GM21360 (cell line): ENCODE data around the gene CACNA2D3.

Experiments used
- ATAC-seq: cut with Tn5 transposase; IDR thresholded peaks from one replicate; pipeline ENCODE4 v1.9.1; 2021; ENCODE audit warnings: mild to moderate bottlenecking, moderate library complexity; ENCODE audit not compliant: unreplicated experiment

The CACNA2D3 gene

GRCh38 chr3:54515441-54516213, 393.3 kb downstream of the CACNA2D3 start:
- ATAC-seq, result no peak

- ATAC-seq, result no peak
Observed at GRCh38 chr3:54517424-54517823, 395.1 kb downstream of the CACNA2D3 start.

- ATAC-seq, result no peak
Observed at GRCh38 chr3:54518011-54518675, 395.8 kb downstream of the CACNA2D3 start.

- no peak for ATAC-seq
Observed at GRCh38 chr3:54519493-54519892, 397.1 kb downstream of the CACNA2D3 start.

- no peak for ATAC-seq
Observed at GRCh38 chr3:54520060-54520459, 397.7 kb downstream of the CACNA2D3 start.

GRCh38 chr3:54527521-54527920, 405.2 kb downstream of the CACNA2D3 start:
- ATAC-seq, result no peak

- no peak for ATAC-seq
Observed at GRCh38 chr3:54527953-54528352, 405.6 kb downstream of the CACNA2D3 start.

- ATAC-seq, result no peak
Observed at GRCh38 chr3:54528668-54529067, 406.3 kb downstream of the CACNA2D3 start.

- no peak for ATAC-seq
Observed at GRCh38 chr3:54530091-54530490, 407.7 kb downstream of the CACNA2D3 start.

GRCh38 chr3:54530944-54531343, 408.6 kb downstream of the CACNA2D3 start:
- no peak for ATAC-seq

GRCh38 chr3:54531741-54532140, 409.4 kb downstream of the CACNA2D3 start:
- no peak for ATAC-seq

- ATAC-seq, result no peak
Observed at GRCh38 chr3:54533856-54534255, 411.5 kb downstream of the CACNA2D3 start.

- no peak for ATAC-seq
Observed at GRCh38 chr3:54535619-54536018, 413.3 kb downstream of the CACNA2D3 start.

GRCh38 chr3:54536450-54536849, 414.1 kb downstream of the CACNA2D3 start:
- no peak for ATAC-seq

GRCh38 chr3:54537506-54537905, 415.2 kb downstream of the CACNA2D3 start:
- ATAC-seq, result no peak

- no peak for ATAC-seq
Observed at GRCh38 chr3:54538346-54538745, 416.0 kb downstream of the CACNA2D3 start.

GRCh38 chr3:54541369-54541768, 419.0 kb downstream of the CACNA2D3 start:
- ATAC-seq, result no peak

- no peak for ATAC-seq
Observed at GRCh38 chr3:54543446-54543845, 421.1 kb downstream of the CACNA2D3 start.

GRCh38 chr3:54547051-54547450, 424.7 kb downstream of the CACNA2D3 start:
- no peak for ATAC-seq

GRCh38 chr3:54547846-54548245, 425.5 kb downstream of the CACNA2D3 start:
- no peak for ATAC-seq

GRCh38 chr3:54549607-54550220, 427.4 kb downstream of the CACNA2D3 start:
- no peak for ATAC-seq
